ENCODE results near the gene LSM12. TPM values are rescaled to one million over a fixed set of nuclear protein-coding genes. Genes with fewer than 3 reads are reported as not detected.
A peak's percentile ranks its signal among the peaks of the same experiment; 100 is the strongest.

LSM12 gene
- total RNA-seq, 1 experiment from 2014 or later = 128 TPM

- H3K9me3 ChIP-seq (ENCODE audit: control insufficient read depth, low read depth, low read length) = no peaks in the 10 kb centered on the region
- H3K9me3 Mint-ChIP-seq = no peaks in the 10 kb centered on the region
- no peak overlapping the region for H3K23ac ChIP-seq (ENCODE audit: insufficient read length, low read depth, low read length)
- H2BK12ac ChIP-seq (ENCODE audit: insufficient read length, low read depth, low read length) = no peak overlapping the region
- DNase-seq = no peak
- H3K27me3 Mint-ChIP-seq (ENCODE audit: low read depth) = no peaks in the 10 kb centered on the region
- H3K4me3 Mint-ChIP-seq = no peak overlapping the region; a peak in 1 of 5 replicates
- no peak overlapping the region for H2BK20ac ChIP-seq (ENCODE audit: low read depth, low read length, poor library complexity, severe bottlenecking)
- no peak overlapping the region for H2BK120ac ChIP-seq (ENCODE audit: low read depth, low read length, poor library complexity, severe bottlenecking)
- no peak overlapping the region for H3K14ac ChIP-seq (ENCODE audit: insufficient read depth, low read length)
- no peaks in the 10 kb centered on the region for H3K79me1 ChIP-seq (ENCODE audit: insufficient read depth, low read depth, low read length, poor library complexity, severe bottlenecking)
- H3K4me1 ChIP-seq (ENCODE audit: insufficient read depth, low read length) = no peaks in the 10 kb centered on the region; the same call in 1 of the 2 replicates
- H3K27ac Mint-ChIP-seq = peak overlapping the region; percentile 61 to 65 (median 63); a peak in 3 of 7 replicates
- H3K9ac ChIP-seq (ENCODE audit: extremely low read depth, insufficient read length, low read length) = no peak overlapping the region
- H3K4me1 Mint-ChIP-seq = peaks cover 18 to 31% of the 10 kb centered on the region in 2 experiments
- no peak for TF ChIP-seq CTCF (conservative IDR thresholded peaks at IDR 0.05)
- no CpG with 5 or more reads among the region's 21 CpGs for WGBS (ENCODE audit: extremely low coverage, insufficient read length, low lambda C conversion rate)
- no peak overlapping the region for H3K4me2 ChIP-seq (ENCODE audit: insufficient read depth, insufficient read length, low read length)
- no peak overlapping the region for H4K91ac ChIP-seq (ENCODE audit: insufficient read length, low read depth, low read length)
- no peak overlapping the region for H4K8ac ChIP-seq (replicated peaks; ENCODE audit: insufficient read length, low read depth, low read length)
- H4K20me1 ChIP-seq (ENCODE audit: control insufficient read depth, insufficient read depth, insufficient read length) = no peaks in the 10 kb centered on the region
- no peaks in the 10 kb centered on the region for H3K79me2 ChIP-seq (ENCODE audit: insufficient read depth, low read length)
- H3K18ac ChIP-seq (ENCODE audit: insufficient read length, low read depth, low read length) = no peak overlapping the region
- no peak overlapping the region for H3K56ac ChIP-seq (ENCODE audit: insufficient read length, low read depth, low read length)
- H3K4ac ChIP-seq (ENCODE audit: low read depth, low read length) = no peak overlapping the region
- H3K27me3 ChIP-seq (ENCODE audit: insufficient read depth, low read length) = no peaks in the 10 kb centered on the region
- no peak overlapping the region for H3K27ac ChIP-seq (ENCODE audit: insufficient read length, low read depth, low read length)
- H3K23me2 ChIP-seq (ENCODE audit: insufficient read length, low read depth, low read length, poor library complexity, severe bottlenecking) = peaks cover 7% of the 10 kb centered on the region
- H3T11ph ChIP-seq (ENCODE audit: low read length) = no peak overlapping the region
- H2AFZ ChIP-seq (ENCODE audit: low read length) = no peak overlapping the region
- peaks cover 16 to 18% (median 17%) of the 10 kb centered on the region in 3 experiments; a peak in 6 of 7 replicates for H3K36me3 Mint-ChIP-seq (ENCODE audit: insufficient read depth in 1 of 3, low read depth in 3 of 3)
- H2BK5ac ChIP-seq (ENCODE audit: insufficient read length, low read length) = no peak overlapping the region
- H2AK5ac ChIP-seq (ENCODE audit: insufficient read length, low read length) = no peak overlapping the region
- no peak overlapping the region for H4K5ac ChIP-seq (ENCODE audit: insufficient read length, low read depth, low read length)
- no peak overlapping the region for H2BK15ac ChIP-seq (ENCODE audit: low read depth, low read length)
These were observed 26.9 kb upstream of the LSM12 start for GRCh38 chr17:44093231-44093900.

All from H9 (cell line).